BE2C (cell line): ENCODE measurements around the gene ANO2.

ENCODE experiments used
- DNase-seq: peaks from one replicate; pipeline ENCODE4 v3.0.0-alpha.2; 2020
- H3K27me3 ChIP-seq: fragments of 250-450 bp; sonication (Bioruptor Pico); 2 replicates; pipeline ENCODE4 v1.5.1; 2020; ENCODE audit warnings: mild to moderate bottlenecking
- H3K36me3 ChIP-seq: fragments of 250-450 bp; sonication (Bioruptor Pico); 2 replicates; pipeline ENCODE4 v1.5.1; 2020; ENCODE audit warnings: mild to moderate bottlenecking
- H3K4me1 ChIP-seq: fragments of 250-450 bp; sonication (Bioruptor Pico); 2 replicates; pipeline ENCODE4 v1.5.1; 2020
- H3K4me3 ChIP-seq: 2 replicates; pipeline ENCODE4 v1.5.1; 2011; ENCODE audit warnings: low read depth, low read length
- H3K9me3 ChIP-seq: fragments of 250-450 bp; sonication (Bioruptor Pico); 2 replicates; pipeline ENCODE4 v1.5.1; 2020
- CTCF ChIP-seq: IDR thresholded peaks from 2 replicates; pipeline ENCODE4 v1.5.1; 2012; ENCODE audit warnings: mild to moderate bottlenecking, low read depth, low read length

ANO2 gene

GRCh38 chr12:5573390-5573789 is 371.7 kb downstream of the ANO2 start:
- Histone ChIP-seq H3K4me3 (no peak overlapping the region), H3K4me1 (no peaks in the 10 kb centered on the region), H3K27me3 (peaks cover 16% of the 10 kb centered on the region), H3K9me3 (no peaks in the 10 kb centered on the region), H3K36me3 (no peaks in the 10 kb centered on the region)
- TF ChIP-seq CTCF = no peak
- DNase-seq = no peak

GRCh38 chr12:5571115-5571514 is 373.9 kb downstream of the ANO2 start:
- TF ChIP-seq CTCF = no peak
- Histone ChIP-seq H3K4me3 (no peak overlapping the region), H3K27me3 (peaks cover 33% of the 10 kb centered on the region), H3K4me1 (no peaks in the 10 kb centered on the region), H3K9me3 (no peaks in the 10 kb centered on the region), H3K36me3 (no peaks in the 10 kb centered on the region)
- no peak for DNase-seq

GRCh38 chr12:5570416-5570815 is 374.6 kb downstream of the ANO2 start:
- Histone ChIP-seq H3K4me3 (no peak overlapping the region), H3K4me1 (no peaks in the 10 kb centered on the region), H3K36me3 (no peaks in the 10 kb centered on the region), H3K9me3 (no peaks in the 10 kb centered on the region), H3K27me3 (peaks cover 33% of the 10 kb centered on the region)
- no peak for TF ChIP-seq CTCF
- DNase-seq = no peak

GRCh38 chr12:5568325-5568981 is 376.6 kb downstream of the ANO2 start:
- Histone ChIP-seq H3K4me1 (no peaks in the 10 kb centered on the region), H3K4me3 (no peak overlapping the region), H3K36me3 (no peaks in the 10 kb centered on the region), H3K9me3 (no peaks in the 10 kb centered on the region), H3K27me3 (peaks cover 33% of the 10 kb centered on the region)
- no peak for DNase-seq
- TF ChIP-seq CTCF = no peak

DNA sequence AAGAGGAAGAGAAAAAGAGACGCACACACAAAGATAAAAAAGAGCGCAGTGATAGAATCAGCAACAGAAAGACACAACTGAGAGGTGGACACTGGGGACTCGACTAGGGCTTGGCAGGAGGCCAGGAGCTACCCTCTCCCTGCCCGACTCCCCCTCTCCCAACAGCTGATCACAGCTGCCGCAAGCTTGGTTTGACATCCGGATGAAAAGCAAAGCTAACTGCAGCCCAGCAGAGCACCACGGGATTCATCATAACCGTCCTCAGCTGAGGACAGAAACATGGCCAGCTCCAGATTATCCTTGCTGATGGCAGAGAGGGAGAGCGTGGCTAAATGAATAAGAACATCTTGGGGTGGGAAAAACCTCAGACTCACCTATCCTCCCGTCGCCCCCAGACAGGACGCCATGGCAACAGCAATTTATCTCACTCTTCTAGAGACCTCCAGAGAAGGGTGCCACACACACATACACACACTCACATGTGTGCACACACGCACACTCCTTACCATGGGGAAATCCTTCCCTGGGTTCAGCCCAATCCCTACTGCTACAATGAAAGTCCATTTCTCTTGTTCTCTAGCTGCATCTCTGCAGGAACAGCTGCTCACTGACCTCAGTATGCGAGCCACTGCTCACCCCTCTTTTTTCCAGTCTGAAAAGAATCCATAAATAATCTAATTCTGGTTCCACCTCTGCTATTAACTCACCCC is 377.9 kb downstream of the ANO2 start:
- no peak for TF ChIP-seq CTCF
- Histone ChIP-seq H3K4me1 (no peaks in the 10 kb centered on the region), H3K4me3 (no peak overlapping the region), H3K9me3 (no peaks in the 10 kb centered on the region), H3K36me3 (no peaks in the 10 kb centered on the region), H3K27me3 (peaks cover 33% of the 10 kb centered on the region)
- peak; percentile 16 for DNase-seq

GRCh38 chr12:5565933-5566599 is 379.0 kb downstream of the ANO2 start:
- H3K27me3 ChIP-seq = peaks cover 30% of the 10 kb centered on the region
- no peak overlapping the region for H3K4me3 ChIP-seq
- H3K9me3 ChIP-seq = no peaks in the 10 kb centered on the region
- no peak for TF ChIP-seq CTCF
- DNase-seq = no peak
- H3K4me1 ChIP-seq = no peaks in the 10 kb centered on the region
- H3K36me3 ChIP-seq = no peaks in the 10 kb centered on the region
